ENCODE data around the gene UBLCP1. TPM values are rescaled to one million over a fixed set of nuclear protein-coding genes. Genes with fewer than 3 reads are reported as not detected.

The UBLCP1 gene
- total RNA-seq, 1 experiment from 2014 or later = 23.0 TPM

DNA sequence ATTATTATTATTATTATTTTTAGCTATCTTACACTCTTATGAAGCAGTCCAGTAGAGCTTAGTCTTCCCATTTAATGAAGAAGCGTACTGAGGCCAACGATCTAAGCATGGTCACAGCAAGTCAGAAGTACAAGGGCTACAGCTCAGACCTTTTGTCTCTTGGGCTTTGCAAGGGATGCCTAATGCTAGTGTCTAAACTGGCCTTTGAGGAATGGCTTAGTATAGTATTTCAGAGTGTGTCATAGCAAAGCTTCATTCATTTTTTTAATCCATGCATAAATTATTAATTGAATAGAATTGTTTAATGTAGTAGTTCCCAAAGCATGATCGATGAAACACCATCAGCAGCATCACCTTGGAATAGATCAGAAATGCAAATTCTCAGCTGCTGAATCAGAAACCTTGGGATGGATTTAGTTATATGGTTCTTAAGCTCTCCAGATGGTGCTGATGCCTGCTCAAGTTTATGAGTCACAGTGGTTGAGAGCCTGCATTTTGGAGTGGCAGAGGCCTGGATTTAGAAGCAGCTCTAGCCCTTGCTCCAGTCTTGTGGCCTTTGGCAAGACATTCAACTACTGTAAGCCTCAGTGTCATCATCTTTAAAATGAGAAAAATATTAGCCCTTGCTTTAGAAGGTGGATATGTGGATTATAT is 61.1 kb downstream of the UBLCP1 start:
- Histone ChIP-seq H3K27me3 (replicated peaks; ENCODE audit: control insufficient read depth, insufficient read depth, low read length) (no peaks in the 10 kb centered on the region), H3K4me1 (no peaks in the 10 kb centered on the region), H3K36me3 (ENCODE audit: control insufficient read depth, insufficient read depth, low read length) (no peaks in the 10 kb centered on the region), H3K4me3 (ENCODE audit: low read depth, low read length) (no peak overlapping the region), H3K9me3 (no peaks in the 10 kb centered on the region)
- intact Hi-C loops (cut with micrococcal nuclease; ENCODE audit: unreplicated experiment) = no loop called here
- ChIA-PET CTCF (interaction anchor here (1.3 kb wide), 1 partner anchor 167 kb away, joined by 4 read pairs; no protein-coding TSS in a partner anchor), POLR2A (no interaction called here)
- Mint-ChIP-seq H3K9me3 (ENCODE audit: unreplicated experiment) (no peaks in the 10 kb centered on the region), H3K36me3 (ENCODE audit: insufficient read depth, unreplicated experiment) (no peaks in the 10 kb centered on the region), H3K4me3 (ENCODE audit: unreplicated experiment) (no peak overlapping the region), H3K27me3 (ENCODE audit: insufficient read depth, unreplicated experiment) (peaks cover 3% of the 10 kb centered on the region), H3K27ac (ENCODE audit: unreplicated experiment) (no peak overlapping the region), H3K4me1 (ENCODE audit: low read depth, unreplicated experiment) (no peaks in the 10 kb centered on the region)
- no peak for TF ChIP-seq CTCF (IDR thresholded peaks at IDR 0.05; ENCODE audit: insufficient read depth in 1 of 2, low read depth in 1 of 2, low read length in 1 of 2, severe bottlenecking in 1 of 2, unreplicated experiment in 1 of 2)
- DNase-seq = no peak
- BruUV-seq (replicated peaks) = no TSS peak

DNA sequence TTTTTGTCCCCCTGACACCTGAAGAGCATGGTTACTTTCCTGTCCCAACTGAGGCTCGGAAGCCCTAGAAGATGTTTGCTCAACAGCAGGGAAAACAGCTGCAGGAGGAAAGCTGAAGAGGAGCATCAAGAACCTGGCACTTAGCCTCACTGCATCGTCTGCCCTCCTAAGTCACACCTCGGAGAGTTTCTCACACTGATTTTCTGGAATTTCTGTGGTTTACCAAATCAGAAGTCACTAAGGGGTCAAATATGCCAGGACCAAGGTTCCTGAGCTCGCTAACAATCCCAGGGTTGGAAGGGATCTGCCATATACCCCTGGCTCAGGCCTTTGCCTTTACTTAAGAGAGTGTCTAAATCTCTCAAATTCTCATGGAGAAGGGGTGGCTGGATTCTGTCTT is 61.9 kb downstream of the UBLCP1 start:
- H3K27me3 Mint-ChIP-seq (ENCODE audit: insufficient read depth, unreplicated experiment) = peaks cover 3% of the 10 kb centered on the region
- no peak for TF ChIP-seq CTCF (IDR thresholded peaks at IDR 0.05; ENCODE audit: insufficient read depth in 1 of 2, low read depth in 1 of 2, low read length in 1 of 2, severe bottlenecking in 1 of 2, unreplicated experiment in 1 of 2)
- H3K4me1 Mint-ChIP-seq (ENCODE audit: low read depth, unreplicated experiment) = no peaks in the 10 kb centered on the region
- POLR2A ChIA-PET = no interaction called here
- H3K9me3 ChIP-seq = no peaks in the 10 kb centered on the region
- no peak overlapping the region for H3K4me3 Mint-ChIP-seq (ENCODE audit: unreplicated experiment)
- H3K36me3 Mint-ChIP-seq (ENCODE audit: insufficient read depth, unreplicated experiment) = no peaks in the 10 kb centered on the region
- CTCF ChIA-PET = interaction anchor here (1.3 kb wide), 1 partner anchor 168 kb away, joined by 4 read pairs; no protein-coding TSS in a partner anchor
- no peaks in the 10 kb centered on the region for H3K27me3 ChIP-seq (replicated peaks; ENCODE audit: control insufficient read depth, insufficient read depth, low read length)
- H3K4me1 ChIP-seq = no peaks in the 10 kb centered on the region
- H3K9me3 Mint-ChIP-seq (ENCODE audit: unreplicated experiment) = no peaks in the 10 kb centered on the region
- no peak overlapping the region for H3K4me3 ChIP-seq (ENCODE audit: low read depth, low read length)
- BruUV-seq (replicated peaks) = no TSS peak
- intact Hi-C loops (cut with micrococcal nuclease; ENCODE audit: unreplicated experiment) = no loop called here
- no peak overlapping the region for H3K27ac Mint-ChIP-seq (ENCODE audit: unreplicated experiment)
- no peaks in the 10 kb centered on the region for H3K36me3 ChIP-seq (ENCODE audit: control insufficient read depth, insufficient read depth, low read length)
- no peak for DNase-seq

DNA sequence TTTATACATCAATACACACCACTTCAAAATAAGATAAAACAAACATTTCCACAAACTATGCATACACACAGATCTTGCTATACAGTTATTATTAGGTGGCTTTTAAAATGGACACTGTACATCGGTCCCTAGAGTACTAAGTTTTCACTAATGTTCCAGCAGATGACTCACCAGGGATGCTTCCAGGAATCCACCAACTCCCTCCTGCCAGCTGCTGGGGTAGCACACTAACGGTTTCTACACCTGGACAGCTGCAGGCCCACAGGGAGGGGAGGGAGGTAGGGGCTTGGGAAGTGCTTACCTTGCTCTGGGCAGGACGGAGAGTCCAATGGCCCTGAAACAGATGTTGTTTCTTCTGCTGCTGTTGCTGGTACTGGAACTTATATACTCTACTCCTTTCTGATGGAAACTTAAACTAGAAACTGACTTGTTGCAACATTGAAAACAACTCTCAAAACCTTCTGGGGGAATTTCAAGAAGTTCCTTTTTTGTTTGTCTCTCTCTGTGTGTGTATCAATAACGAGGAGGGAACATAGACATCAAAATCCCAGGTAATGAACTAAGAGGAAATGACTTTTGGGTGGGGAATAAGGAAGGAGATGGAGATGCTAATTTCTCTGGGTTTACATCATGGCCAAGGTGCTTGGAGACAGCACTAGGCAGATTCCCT is 67.2 kb downstream of the UBLCP1 start, which contains the start of gene IL12B:
Gene IL12B (minus strand): TSS at position 357 of the 670 bp plus-strand sequence. CDS start 3,705 bp downstream, outside the sequence.
- H3K4me3 ChIP-seq (ENCODE audit: low read depth, low read length) = no peak within 1 kb of the TSS
- BruUV-seq (replicated peaks) = no TSS peak
- POLR2A ChIA-PET = no interaction called here

More for the DNA sequence above, 67.2 kb downstream of the UBLCP1 start, which contains the start of gene IL12B:
- no peaks in the 10 kb centered on the region for H3K9me3 ChIP-seq
- Mint-ChIP-seq H3K4me1 (ENCODE audit: low read depth, unreplicated experiment) (no peaks in the 10 kb centered on the region), H3K27me3 (ENCODE audit: insufficient read depth, unreplicated experiment) (peaks cover 11% of the 10 kb centered on the region), H3K27ac (ENCODE audit: unreplicated experiment) (no peak within 1 kb of the TSS), H3K4me3 (ENCODE audit: unreplicated experiment) (peak within 1 kb of the TSS; percentile 69), H3K36me3 (ENCODE audit: insufficient read depth, unreplicated experiment) (no peaks in the 10 kb centered on the region), H3K9me3 (ENCODE audit: unreplicated experiment) (no peaks in the 10 kb centered on the region)
- no peak for DNase-seq
- intact Hi-C loops (cut with micrococcal nuclease; ENCODE audit: unreplicated experiment) = loop anchor here (5.0 kb wide), 1 partner anchor 657 kb away; no protein-coding TSS in a partner anchor
- H3K4me1 ChIP-seq = no peaks in the 10 kb centered on the region
- H3K36me3 ChIP-seq (ENCODE audit: control insufficient read depth, insufficient read depth, low read length) = no peaks in the 10 kb centered on the region
- no peak for TF ChIP-seq CTCF (IDR thresholded peaks at IDR 0.05; ENCODE audit: insufficient read depth in 1 of 2, low read depth in 1 of 2, low read length in 1 of 2, severe bottlenecking in 1 of 2, unreplicated experiment in 1 of 2)
- no peaks in the 10 kb centered on the region for H3K27me3 ChIP-seq (replicated peaks; ENCODE audit: control insufficient read depth, insufficient read depth, low read length)
- CTCF ChIA-PET = no interaction called here

Measured in Caco-2 (cell line).